Trophoblast cell (in vitro differentiated cells and primary cell): Measurements from ENCODE around the gene ANO10.

Source experiments
- DNase-seq, 2 donors: peaks; one replicate each; pipeline ENCODE4 v3.0.0-alpha.2; 2016
- H2AFZ ChIP-seq: 2 replicates; pipeline ENCODE4 v1.6.1; 2013; ENCODE audit warnings: low read length, moderate library complexity, mild to moderate bottlenecking; ENCODE audit not compliant: insufficient read depth, poor library complexity
- H2AK5ac ChIP-seq: 2 replicates; pipeline ENCODE4 v1.6.1; 2013; ENCODE audit warnings: mild to moderate bottlenecking, low read length
- H2BK120ac ChIP-seq: 2 replicates; pipeline ENCODE4 v1.6.1; 2013; ENCODE audit warnings: low read length, mild to moderate bottlenecking, moderate library complexity; ENCODE audit not compliant: insufficient read depth, poor library complexity
- H2BK12ac ChIP-seq: 2 replicates; pipeline ENCODE4 v1.6.1; 2013; ENCODE audit warnings: mild to moderate bottlenecking, low read length, moderate library complexity
- H2BK5ac ChIP-seq: 2 replicates; pipeline ENCODE4 v1.6.1; 2013; ENCODE audit warnings: low read length, low read depth, moderate library complexity, mild to moderate bottlenecking; ENCODE audit not compliant: poor library complexity
- H3K14ac ChIP-seq: 2 replicates; pipeline ENCODE4 v1.6.1; 2013; ENCODE audit warnings: mild to moderate bottlenecking, low read length
- H3K18ac ChIP-seq: 2 replicates; pipeline ENCODE4 v1.6.1; 2013; ENCODE audit warnings: mild to moderate bottlenecking, low read length
- H3K23ac ChIP-seq: 2 replicates; pipeline ENCODE4 v1.6.1; 2013; ENCODE audit warnings: low read length
- H3K27ac ChIP-seq: 2 replicates; pipeline ENCODE4 v1.5.1; 2013; ENCODE audit warnings: low read depth, mild to moderate bottlenecking, inconsistent platforms, low read length, moderate library complexity
- H3K27me3 ChIP-seq: 2 replicates; pipeline ENCODE4 v1.6.1; 2013; ENCODE audit warnings: inconsistent platforms, mild to moderate bottlenecking, low read length, moderate library complexity; ENCODE audit not compliant: insufficient read depth
- H3K36me3 ChIP-seq, 2 experiments: 1 replicate in 1 of 2; 2 replicates in 1 of 2; pipeline ENCODE4 v1.6.1; 2013; ENCODE audit warnings: low read length in 2 of 2, mild to moderate bottlenecking in 2 of 2, moderate library complexity in 1 of 2; ENCODE audit not compliant: insufficient read depth in 2 of 2, control insufficient read depth in 1 of 2
- H3K4ac ChIP-seq: 2 replicates; pipeline ENCODE4 v1.6.1; 2013; ENCODE audit warnings: low read depth, mild to moderate bottlenecking, low read length, moderate library complexity
- H3K4me1 ChIP-seq, 2 experiments: 1 replicate in 1 of 2; 2 replicates in 1 of 2; pipeline ENCODE4 v1.6.1; 2013; ENCODE audit warnings: low read length in 2 of 2, mild to moderate bottlenecking in 2 of 2, moderate library complexity in 1 of 2; ENCODE audit not compliant: insufficient read depth in 2 of 2, control insufficient read depth in 1 of 2
- H3K4me2 ChIP-seq: 2 replicates; pipeline ENCODE4 v1.6.1; 2013; ENCODE audit warnings: inconsistent platforms, mild to moderate bottlenecking, low read length, moderate library complexity
- H3K4me3 ChIP-seq: 2 replicates; pipeline ENCODE4 v1.5.1; 2013; ENCODE audit warnings: mild to moderate bottlenecking, low read depth, low read length, inconsistent platforms
- H3K79me1 ChIP-seq: one replicate; pipeline ENCODE4 v1.6.1; 2013; ENCODE audit warnings: low read length
- H3K79me2 ChIP-seq: 2 replicates; pipeline ENCODE4 v1.6.1; 2013; ENCODE audit warnings: low read length, mild to moderate bottlenecking; ENCODE audit not compliant: control insufficient read depth, insufficient read depth, poor library complexity
- H3K9ac ChIP-seq: 2 replicates; pipeline ENCODE4 v1.6.1; 2013; ENCODE audit warnings: mild to moderate bottlenecking, low read length
- H3K9me3 ChIP-seq: 2 replicates; pipeline ENCODE4 v1.6.1; 2013; ENCODE audit warnings: low read depth, mild to moderate bottlenecking, control low read depth, inconsistent platforms, low read length; ENCODE audit not compliant: insufficient read depth
- H4K12ac ChIP-seq: 2 replicates; pipeline ENCODE4 v1.6.1; 2013; ENCODE audit warnings: low read depth, mild to moderate bottlenecking, low read length, moderate library complexity
- H4K8ac ChIP-seq: 2 replicates; pipeline ENCODE4 v1.6.1; 2013; ENCODE audit warnings: low read depth, mild to moderate bottlenecking, low read length, moderate library complexity
- H4K91ac ChIP-seq: one replicate; pipeline ENCODE4 v1.6.1; 2013; ENCODE audit warnings: low read depth, mild to moderate bottlenecking, low read length, moderate library complexity
- WGBS: extraction: QIAGEN DNeasy Blood & Tissue Kit; methylation state at CpG from one replicate; pipeline ENCODE4 v1.1.7; 2013; ENCODE audit warnings: missing lambda C conversion rate; ENCODE audit not compliant: insufficient read length, insufficient coverage; ENCODE audit errors: extremely low coverage; 5-methylcytosine and 5-hydroxymethylcytosine counted together

The ANO10 gene

DNA sequence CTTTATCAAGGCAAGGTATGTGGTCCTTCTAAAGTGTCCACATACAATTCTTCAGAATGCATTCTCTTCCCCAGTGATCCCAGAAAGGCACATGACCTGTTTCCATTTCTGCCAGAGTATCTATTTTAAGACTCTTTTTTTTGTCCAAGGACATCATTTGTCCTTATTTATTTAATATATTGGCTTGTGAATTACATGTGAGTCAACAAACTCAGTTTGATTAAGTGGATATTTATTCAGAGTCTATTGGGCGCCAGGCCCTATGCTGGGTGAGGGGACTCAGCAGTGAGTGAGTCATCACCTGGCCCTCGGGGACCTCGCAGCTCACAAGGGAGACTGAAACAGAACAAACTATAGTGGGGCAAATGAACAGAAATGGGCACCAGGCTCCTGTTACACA is 198.7 kb downstream of the ANO10 start:
- no peak overlapping the region for H3K27ac ChIP-seq
- WGBS = no CpG with 5 or more reads among the region's 3 CpGs
- no peak overlapping the region for H2AFZ ChIP-seq

DNA sequence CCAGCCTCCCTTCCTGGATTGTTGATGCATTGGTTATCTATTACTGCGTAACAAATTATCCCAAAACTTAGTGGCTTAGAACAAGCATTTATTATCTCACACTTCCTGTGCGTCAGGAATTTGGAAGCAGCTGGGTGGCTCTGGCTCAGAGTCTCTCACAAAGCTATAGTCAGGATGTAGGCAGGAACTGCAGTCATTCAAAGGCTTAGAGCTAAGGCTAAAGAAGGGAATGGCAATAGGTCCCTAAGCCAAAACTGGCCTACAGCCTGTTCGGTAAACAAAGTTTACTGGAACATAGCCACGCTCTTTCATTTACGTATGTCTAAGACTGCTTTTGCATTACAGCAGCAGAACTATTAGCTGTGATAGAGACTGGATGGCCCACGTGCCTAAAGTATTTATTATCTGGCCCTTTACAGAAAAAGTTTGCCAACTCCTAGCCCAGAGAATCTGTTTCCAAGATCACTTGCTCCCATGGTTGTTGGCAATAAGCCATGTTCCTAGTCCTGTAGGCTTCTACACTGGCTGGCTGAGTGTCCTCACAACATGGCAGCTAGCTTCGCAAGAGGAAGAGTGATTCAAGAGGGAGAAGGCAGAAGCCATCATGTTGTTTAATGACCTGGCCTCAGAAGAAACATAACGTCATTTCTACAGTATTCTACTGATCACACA is 203.1 kb downstream of the ANO10 start:
- H2AFZ ChIP-seq = no peak overlapping the region
- H3K79me1 ChIP-seq = peaks cover 2% of the 10 kb centered on the region
- no peak overlapping the region for H4K8ac ChIP-seq
- no peak for DNase-seq
- no peak overlapping the region for H3K18ac ChIP-seq
- no peak overlapping the region for H3K23ac ChIP-seq
- no peak overlapping the region for H2BK5ac ChIP-seq
- H3K36me3 ChIP-seq = no peaks in the 10 kb centered on the region
- no peaks in the 10 kb centered on the region for H3K79me2 ChIP-seq
- no peak overlapping the region for H4K91ac ChIP-seq
- H3K14ac ChIP-seq = no peak overlapping the region
- H2AK5ac ChIP-seq = no peak overlapping the region
- H3K9ac ChIP-seq = peak overlapping the region; percentile 1
- H2BK12ac ChIP-seq = no peak overlapping the region
- H3K4me3 ChIP-seq = no peak overlapping the region
- H3K9me3 ChIP-seq = no peaks in the 10 kb centered on the region
- H3K4me1 ChIP-seq = peaks cover 1% of the 10 kb centered on the region in 2 experiments
- WGBS = no CpG with 5 or more reads among the region's 8 CpGs
- no peak overlapping the region for H2BK120ac ChIP-seq
- H3K4me2 ChIP-seq = no peak overlapping the region
- H3K27me3 ChIP-seq = no peaks in the 10 kb centered on the region
- H3K27ac ChIP-seq = no peak overlapping the region
- H3K4ac ChIP-seq = no peak overlapping the region
- no peak overlapping the region for H4K12ac ChIP-seq

More for the DNA sequence above, 198.7 kb downstream of the ANO10 start:
- Histone ChIP-seq H4K8ac (no peak overlapping the region), H4K12ac (no peak overlapping the region), H3K79me1 (no peaks in the 10 kb centered on the region), H2AK5ac (no peak overlapping the region), H3K4me2 (no peak overlapping the region), H3K27me3 (no peaks in the 10 kb centered on the region), H4K91ac (no peak overlapping the region), H3K9me3 (no peaks in the 10 kb centered on the region), H3K4me3 (no peak overlapping the region), H3K4ac (no peak overlapping the region), H3K14ac (no peak overlapping the region), H3K36me3 (no peaks in the 10 kb centered on the region), H2BK5ac (no peak overlapping the region), H2BK120ac (no peak overlapping the region), H3K23ac (no peak overlapping the region), H2BK12ac (no peak overlapping the region), H3K4me1 (no peaks in the 10 kb centered on the region), H3K79me2 (no peaks in the 10 kb centered on the region), H3K9ac (no peak overlapping the region), H3K18ac (no peak overlapping the region)
- DNase-seq = no peak

DNA sequence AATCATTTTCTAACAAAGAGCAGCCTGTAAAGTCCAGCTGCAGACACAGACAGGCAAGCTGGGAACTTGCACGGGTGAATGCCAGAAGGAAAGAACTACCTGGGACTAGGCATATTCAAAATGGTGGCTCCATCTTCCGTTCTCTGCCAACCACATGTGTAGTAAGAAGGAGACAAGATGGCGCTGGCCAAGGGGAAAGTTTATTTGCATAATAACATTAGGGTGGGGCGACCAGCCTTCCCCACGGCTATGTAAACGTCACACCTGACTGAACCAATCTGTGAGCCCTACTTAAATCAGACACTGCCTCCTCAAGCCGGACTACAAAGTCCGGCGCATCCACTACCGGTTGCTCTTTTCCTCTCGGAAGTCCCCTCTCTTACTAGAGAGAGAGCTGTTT is 204.7 kb downstream of the ANO10 start:
- Histone ChIP-seq H2AFZ (no peak overlapping the region), H4K91ac (no peak overlapping the region), H3K27me3 (no peaks in the 10 kb centered on the region), H4K12ac (no peak overlapping the region), H2BK5ac (no peak overlapping the region), H3K18ac (no peak overlapping the region), H3K4me1 (peaks cover 3 to 5% of the 10 kb centered on the region in 2 experiments), H4K8ac (no peak overlapping the region), H2BK12ac (no peak overlapping the region), H2AK5ac (no peak overlapping the region), H3K9ac (no peak overlapping the region), H3K9me3 (no peaks in the 10 kb centered on the region), H2BK120ac (no peak overlapping the region), H3K27ac (no peak overlapping the region), H3K4ac (no peak overlapping the region), H3K4me3 (no peak overlapping the region), H3K79me2 (no peaks in the 10 kb centered on the region), H3K14ac (no peak overlapping the region), H3K79me1 (peaks cover 5% of the 10 kb centered on the region), H3K23ac (no peak overlapping the region), H3K4me2 (no peak overlapping the region), H3K36me3 (no peaks in the 10 kb centered on the region)
- peak in 1 of 2 donors; percentile 3 for DNase-seq
- WGBS = no CpG with 5 or more reads among the region's 11 CpGs

DNA sequence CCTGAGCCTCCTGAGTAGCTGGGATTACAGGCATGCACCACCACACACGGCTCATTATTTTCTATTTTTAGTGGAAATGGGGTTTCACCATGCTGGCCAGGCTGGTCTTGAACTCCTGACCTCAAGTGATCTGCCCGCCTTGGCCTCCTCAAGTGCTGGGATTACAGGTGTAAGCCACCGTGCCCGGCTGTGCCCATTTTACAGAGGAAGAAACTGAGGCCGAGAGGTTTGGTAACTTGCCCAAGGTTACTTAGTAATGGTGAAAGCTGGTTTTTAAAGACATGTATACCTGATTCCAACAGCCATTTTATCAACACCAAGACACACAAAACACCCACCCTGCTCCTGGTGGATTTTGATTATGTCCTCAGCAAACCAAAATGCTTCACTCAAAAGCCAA is 206.7 kb downstream of the ANO10 start:
- Histone ChIP-seq H4K12ac (no peak overlapping the region), H4K8ac (no peak overlapping the region), H3K79me1 (peaks cover 5% of the 10 kb centered on the region), H3K9ac (no peak overlapping the region), H3K79me2 (no peaks in the 10 kb centered on the region), H2BK5ac (no peak overlapping the region), H3K4ac (no peak overlapping the region), H4K91ac (no peak overlapping the region), H2AK5ac (no peak overlapping the region), H3K18ac (no peak overlapping the region), H3K36me3 (no peaks in the 10 kb centered on the region), H3K4me2 (no peak overlapping the region), H3K14ac (no peak overlapping the region), H3K4me3 (no peak overlapping the region), H3K27me3 (no peaks in the 10 kb centered on the region), H3K9me3 (no peaks in the 10 kb centered on the region), H2AFZ (no peak overlapping the region), H2BK12ac (no peak overlapping the region), H3K23ac (no peak overlapping the region), H3K27ac (no peak overlapping the region), H2BK120ac (no peak overlapping the region), H3K4me1 (peaks cover 3 to 5% of the 10 kb centered on the region in 2 experiments)
- no peak for DNase-seq
- WGBS = no CpG with 5 or more reads among the region's 5 CpGs
